OCI-LY1 (cell line): ENCODE data around the gene CACFD1.

Experiments used
- H2AFZ ChIP-seq: fragments of 200-600 bp; sonication (generic), shearing (Covaris generic); 2 replicates; pipeline ENCODE4 v1.6.0; 2014; ENCODE audit warnings: antibody characterized with exemption, mild to moderate bottlenecking, low read length
- H3F3A ChIP-seq: fragments of 200-600 bp; sonication (generic), shearing (Covaris generic); 2 replicates; pipeline ENCODE4 v1.6.0; 2014; ENCODE audit warnings: mild to moderate bottlenecking, antibody characterized with exemption, low read length, moderate library complexity; ENCODE audit not compliant: insufficient read depth
- H3K27ac ChIP-seq: fragments of 200-600 bp; sonication (generic); 2 replicates; pipeline ENCODE4 v1.5.1; 2014; ENCODE audit warnings: low read length, mixed run types, mild to moderate bottlenecking, low read depth; ENCODE audit not compliant: poor library complexity, severe bottlenecking
- H3K27me3 ChIP-seq: fragments of 200-600 bp; sonication (generic); 2 replicates; pipeline ENCODE4 v1.6.0; 2014; ENCODE audit warnings: antibody characterized with exemption, mild to moderate bottlenecking, low read length, moderate library complexity; ENCODE audit not compliant: insufficient read depth
- H3K36me3 ChIP-seq: fragments of 200-600 bp; sonication (generic); 2 replicates; pipeline ENCODE4 v1.6.1; 2014; ENCODE audit warnings: mild to moderate bottlenecking, antibody characterized with exemption, low read length, moderate library complexity, mixed read lengths; ENCODE audit not compliant: insufficient read depth
- H3K4me1 ChIP-seq: fragments of 200-600 bp; sonication (generic); 2 replicates; pipeline ENCODE4 v1.5.1; 2014; ENCODE audit warnings: mild to moderate bottlenecking, low read length, moderate library complexity; ENCODE audit not compliant: insufficient read depth, severe bottlenecking
- H3K4me2 ChIP-seq: fragments of 200-600 bp; sonication (generic), shearing (Covaris generic); 2 replicates; pipeline ENCODE4 v1.6.1; 2014; ENCODE audit warnings: low read length
- H3K4me3 ChIP-seq: fragments of 200-600 bp; sonication (generic); 2 replicates; pipeline ENCODE4 v1.5.1; 2014; ENCODE audit warnings: low read length, low read depth, mild to moderate bottlenecking, mixed read lengths; ENCODE audit not compliant: poor library complexity, severe bottlenecking
- H3K79me2 ChIP-seq: fragments of 200-600 bp; shearing (Covaris generic); 2 replicates; pipeline ENCODE4 v1.6.1; 2016; ENCODE audit warnings: mixed run types, low read length, mixed read lengths; ENCODE audit not compliant: insufficient read depth
- H3K9ac ChIP-seq: fragments of 200-600 bp; sonication (generic), shearing (Covaris generic); 2 replicates; pipeline ENCODE4 v1.6.1; 2014; ENCODE audit warnings: mild to moderate bottlenecking, low read length, mixed read lengths
- H3K9me2 ChIP-seq: fragments of 200-600 bp; sonication (generic), shearing (Covaris generic); 2 replicates; pipeline ENCODE4 v1.6.1; 2014; ENCODE audit warnings: low read depth, mild to moderate bottlenecking, low read length, mixed read lengths
- H3K9me3 ChIP-seq: fragments of 200-600 bp; shearing (Covaris generic); 2 replicates; pipeline ENCODE4 v1.6.1; 2014; ENCODE audit warnings: low read length, mixed read lengths
- H4K20me1 ChIP-seq: fragments of 200-600 bp; sonication (generic), shearing (Covaris generic); 2 replicates; pipeline ENCODE4 v1.6.0; 2016; ENCODE audit warnings: mild to moderate bottlenecking, low read length; ENCODE audit not compliant: insufficient read depth
- CTCF ChIP-seq: fragments of 200-600 bp; sonication (generic), shearing (Covaris generic); IDR thresholded peaks from 2 replicates; pipeline ENCODE4 v1.5.1; 2017; ENCODE audit warnings: mild to moderate bottlenecking, antibody characterized with exemption, low read length, moderate library complexity, mixed read lengths
- EZH2 ChIP-seq: fragments of 200-600 bp; sonication (generic), shearing (Covaris generic); IDR thresholded peaks from 2 replicates; pipeline ENCODE4 v1.8.0; 2017; ENCODE audit warnings: borderline replicate concordance, mixed run types, mild to moderate bottlenecking, antibody characterized with exemption, low read length, moderate library complexity, mixed read lengths

The CACFD1 gene

GRCh38 chr9:133461975-133462374 lies 2.2 kb downstream of the CACFD1 start:
- no peaks in the 10 kb centered on the region for H4K20me1 ChIP-seq
- H3K27me3 ChIP-seq, result no peaks in the 10 kb centered on the region; the same call in 1 of the 2 replicates
- peaks cover 13% of the 10 kb centered on the region for H3K4me1 ChIP-seq
- no peak overlapping the region for H3K27ac ChIP-seq
- H3K79me2 ChIP-seq, result no peaks in the 10 kb centered on the region
- H3F3A ChIP-seq, result no peaks in the 10 kb centered on the region
- TF ChIP-seq CTCF, result no peak
- no peak for TF ChIP-seq EZH2
- no peak overlapping the region for H3K4me2 ChIP-seq
- no peaks in the 10 kb centered on the region for H3K36me3 ChIP-seq
- no peaks in the 10 kb centered on the region for H3K9me3 ChIP-seq
- H3K4me3 ChIP-seq, result no peak overlapping the region
- H3K9ac ChIP-seq, result no peak overlapping the region
- no peaks in the 10 kb centered on the region for H3K9me2 ChIP-seq
- H2AFZ ChIP-seq, result no peak overlapping the region

GRCh38 chr9:133463234-133463863 lies 3.6 kb downstream of the CACFD1 start:
- H4K20me1 ChIP-seq, result no peaks in the 10 kb centered on the region
- no peak overlapping the region for H3K9ac ChIP-seq

GRCh38 chr9:133463864-133464615 lies 4.3 kb downstream of the CACFD1 start:
- H3K36me3 ChIP-seq, result no peaks in the 10 kb centered on the region

More at GRCh38 chr9:133463234-133463863, 3.6 kb downstream of the CACFD1 start:
- Histone ChIP-seq H3K79me2 (no peaks in the 10 kb centered on the region), H3K4me2 (no peak overlapping the region), H3K27ac (no peak overlapping the region), H3F3A (no peaks in the 10 kb centered on the region), H3K4me3 (no peak overlapping the region), H3K9me2 (no peaks in the 10 kb centered on the region), H3K36me3 (no peaks in the 10 kb centered on the region), H3K9me3 (no peaks in the 10 kb centered on the region), H3K27me3 (no peaks in the 10 kb centered on the region; the same call in 1 of the 2 replicates), H2AFZ (no peak overlapping the region), H3K4me1 (peaks cover 13% of the 10 kb centered on the region)
- TF ChIP-seq EZH2 (no peak), CTCF (peak; percentile 77)

More at GRCh38 chr9:133463864-133464615, 4.3 kb downstream of the CACFD1 start:
- Histone ChIP-seq H2AFZ (no peak overlapping the region), H3K9ac (no peak overlapping the region), H3K27ac (no peak overlapping the region), H3K79me2 (no peaks in the 10 kb centered on the region), H3K4me2 (no peak overlapping the region), H3K9me2 (no peaks in the 10 kb centered on the region), H3K27me3 (no peaks in the 10 kb centered on the region; the same call in 1 of the 2 replicates), H4K20me1 (no peaks in the 10 kb centered on the region), H3K4me1 (peaks cover 11% of the 10 kb centered on the region), H3K9me3 (no peaks in the 10 kb centered on the region), H3F3A (no peaks in the 10 kb centered on the region), H3K4me3 (no peak overlapping the region)
- TF ChIP-seq EZH2, result no peak
- TF ChIP-seq CTCF, result no peak
